Lower leg skin (tissue), 3 donors: ENCODE data around the gene PACRG.

ENCODE experiments used
- CTCF ChIP-seq, 3 donors: fragments of 450-650 bp; IDR thresholded peaks; one replicate each; pipeline ENCODE4 v1.5.1; 2016; ENCODE audit warnings: antibody characterized with exemption in 3 of 3, mild to moderate bottlenecking in 3 of 3, moderate library complexity in 2 of 3
- POLR2A ChIP-seq, 2 donors: fragments of 450-650 bp; IDR thresholded peaks; one replicate each; pipeline ENCODE4 v1.6.1; 2016 to 2017; ENCODE audit warnings: antibody characterized with exemption in 2 of 2, mild to moderate bottlenecking in 1 of 2, moderate library complexity in 1 of 2

- TF ChIP-seq POLR2A (IDR thresholded peaks at IDR 0.05) (no peak), CTCF (IDR thresholded peaks at IDR 0.05) (no peak)
Measured at GRCh38 chr6:162778603-162779002, 50.8 kb downstream of the PACRG start.
